Bronchial epithelial cell (primary cell): ENCODE data around the gene FXR1. TPM values are rescaled to one million over a fixed set of nuclear protein-coding genes. Genes with fewer than 3 reads are reported as not detected.

Source experiments
- DNase-seq: peaks from one replicate; pipeline ENCODE4 v3.0.0-alpha.2; 2010; ENCODE audit warnings: low read depth
- FAIRE-seq: peaks from 2 replicates; lab custom pipeline; 2011; peaks lifted over from hg19 to GRCh38; lab: Jason Lieb, UNC
- H3K27me3 ChIP-seq: 2 replicates; pipeline ENCODE4 v1.5.1; 2011; ENCODE audit warnings: low read length; ENCODE audit not compliant: control insufficient read depth, insufficient read depth
- H3K36me3 ChIP-seq: 2 replicates; pipeline ENCODE4 v1.5.1; 2011; ENCODE audit warnings: low read length; ENCODE audit not compliant: control insufficient read depth, insufficient read depth
- H3K4me3 ChIP-seq: 2 replicates; pipeline ENCODE4 v1.5.1; 2011; ENCODE audit warnings: mild to moderate bottlenecking, low read depth, low read length, control low read depth
- total RNA-seq: library from RNA; depleted of rRNA; stranded (reverse); fragments of >200 nt; gene quantifications from 2 replicates; pipeline ENCODE4 v1.2.1, GENCODE V29; 2014
- TF ChIP-seq, protein P1 (sequence below): IDR thresholded peaks from 2 replicates; pipeline ENCODE4 v1.5.1; 2011; ENCODE audit warnings: mild to moderate bottlenecking, moderate library complexity, low read length, control low read depth, inconsistent platforms; ENCODE audit not compliant: insufficient read depth, severe bottlenecking

The FXR1 gene
- total RNA-seq, 1 donor from 2014 or later = 144 TPM

DNA sequence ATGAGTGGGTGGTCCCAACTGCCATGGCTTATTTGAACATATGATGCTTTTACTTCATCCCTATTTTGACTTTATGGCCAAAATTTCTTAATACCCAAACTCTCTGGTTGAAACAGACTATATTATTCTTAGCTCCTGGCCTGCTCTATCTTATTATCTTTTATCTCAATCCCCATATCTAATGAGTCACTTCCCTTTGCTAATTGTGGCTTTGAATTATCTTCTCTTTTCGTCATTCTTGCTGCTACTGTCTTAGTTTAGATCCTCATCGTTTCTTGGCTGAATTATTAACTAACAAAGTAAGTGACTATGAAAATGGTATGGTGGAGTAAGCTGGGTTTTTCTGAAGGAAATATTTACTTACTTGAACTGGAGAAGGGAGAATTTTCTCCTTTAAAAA is 105.2 kb downstream of the FXR1 start:
- FAIRE-seq (no peak), DNase-seq (no peak)
- Histone ChIP-seq H3K4me3 (no peak overlapping the region), H3K36me3 (no peaks in the 10 kb centered on the region), H3K27me3 (no peaks in the 10 kb centered on the region)
- TF ChIP-seq, protein P1, sequence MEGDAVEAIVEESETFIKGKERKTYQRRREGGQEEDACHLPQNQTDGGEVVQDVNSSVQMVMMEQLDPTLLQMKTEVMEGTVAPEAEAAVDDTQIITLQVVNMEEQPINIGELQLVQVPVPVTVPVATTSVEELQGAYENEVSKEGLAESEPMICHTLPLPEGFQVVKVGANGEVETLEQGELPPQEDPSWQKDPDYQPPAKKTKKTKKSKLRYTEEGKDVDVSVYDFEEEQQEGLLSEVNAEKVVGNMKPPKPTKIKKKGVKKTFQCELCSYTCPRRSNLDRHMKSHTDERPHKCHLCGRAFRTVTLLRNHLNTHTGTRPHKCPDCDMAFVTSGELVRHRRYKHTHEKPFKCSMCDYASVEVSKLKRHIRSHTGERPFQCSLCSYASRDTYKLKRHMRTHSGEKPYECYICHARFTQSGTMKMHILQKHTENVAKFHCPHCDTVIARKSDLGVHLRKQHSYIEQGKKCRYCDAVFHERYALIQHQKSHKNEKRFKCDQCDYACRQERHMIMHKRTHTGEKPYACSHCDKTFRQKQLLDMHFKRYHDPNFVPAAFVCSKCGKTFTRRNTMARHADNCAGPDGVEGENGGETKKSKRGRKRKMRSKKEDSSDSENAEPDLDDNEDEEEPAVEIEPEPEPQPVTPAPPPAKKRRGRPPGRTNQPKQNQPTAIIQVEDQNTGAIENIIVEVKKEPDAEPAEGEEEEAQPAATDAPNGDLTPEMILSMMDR = no peak

DNA sequence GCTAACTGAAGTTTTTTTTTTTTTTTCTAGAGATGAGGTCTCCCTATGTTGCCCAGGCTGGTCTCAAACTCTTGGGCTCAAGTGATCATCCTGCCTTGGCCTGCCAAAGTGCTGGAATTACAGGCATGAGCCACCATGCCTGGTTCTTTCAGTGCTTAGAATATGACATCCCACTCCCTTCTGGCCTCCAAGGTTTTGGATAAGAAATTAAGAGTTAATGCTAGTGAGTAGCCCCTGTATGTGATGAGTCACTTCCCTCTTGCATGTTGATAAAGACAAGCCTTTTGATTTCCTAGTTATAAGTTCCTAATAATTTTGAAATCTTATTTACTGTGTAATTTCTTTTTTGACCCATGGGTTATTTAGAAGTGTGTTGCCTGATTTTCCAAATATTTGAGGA is 112.7 kb downstream of the FXR1 start:
- TF ChIP-seq, protein P1 = no peak
- no peak for DNase-seq
- H3K27me3 ChIP-seq = no peaks in the 10 kb centered on the region
- H3K36me3 ChIP-seq = no peaks in the 10 kb centered on the region
- FAIRE-seq = no peak
- H3K4me3 ChIP-seq = no peak overlapping the region

DNA sequence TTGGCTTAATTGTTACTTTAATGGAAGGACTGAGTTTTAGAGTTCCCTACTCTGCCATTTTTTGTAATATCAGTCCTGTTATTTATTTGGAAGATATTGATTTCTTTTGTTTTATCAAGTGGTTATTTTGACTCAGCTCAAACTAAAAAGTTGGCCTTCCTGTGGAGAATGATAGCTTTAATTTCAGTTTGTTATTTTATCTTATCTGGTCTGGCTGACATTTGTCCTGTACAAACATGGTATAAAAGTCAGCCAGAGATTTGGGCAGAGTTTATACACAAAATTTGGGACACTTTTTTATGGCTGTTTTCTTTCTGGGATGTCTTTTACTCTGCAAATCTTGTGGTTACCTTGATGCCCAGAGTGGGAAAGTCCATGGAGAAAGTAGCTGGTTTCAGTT is 118.5 kb downstream of the FXR1 start:
- Histone ChIP-seq H3K27me3 (no peaks in the 10 kb centered on the region), H3K4me3 (no peak overlapping the region), H3K36me3 (no peaks in the 10 kb centered on the region)
- TF ChIP-seq, protein P1 = no peak
- FAIRE-seq = no peak
- no peak for DNase-seq

Other genes with a start within 250 kb of the FXR1 start
- gene CCDC39, start 233.2 kb upstream of the FXR1 start, total RNA-seq = not detected in 2 replicates
- 25.2 and 27.4 TPM in 2 replicates for gene DNAJC19, start 77.1 kb downstream of the FXR1 start, total RNA-seq